Smooth muscle cell (in vitro differentiated cells): ENCODE data around the gene GPSM1. TPM values are rescaled to one million over a fixed set of nuclear protein-coding genes. Genes with fewer than 3 reads are reported as not detected.

Experiments
- DNase-seq: peaks from one replicate; lab custom pipeline; 2025; ENCODE audit not compliant: unreplicated experiment; lab: John Stamatoyannopoulos, UW
- H2AFZ ChIP-seq: fragments of 200-600 bp; sonication (generic); 2 replicates; pipeline ENCODE4 v1.6.0; 2016; ENCODE audit warnings: antibody characterized with exemption, low read depth, mild to moderate bottlenecking
- H3F3A ChIP-seq: fragments of 200-600 bp; sonication (generic); 2 replicates; pipeline ENCODE4 v1.6.0; 2017; ENCODE audit warnings: antibody characterized with exemption, low read depth
- H3K27ac ChIP-seq: fragments of 200-600 bp; sonication (generic); 2 replicates; pipeline ENCODE4 v1.5.1; 2016; ENCODE audit warnings: low read depth, mild to moderate bottlenecking
- H3K27me3 ChIP-seq: fragments of 200-600 bp; sonication (generic); 2 replicates; pipeline ENCODE4 v1.6.1; 2016; ENCODE audit warnings: low read depth, mild to moderate bottlenecking
- H3K36me3 ChIP-seq: fragments of 200-600 bp; sonication (generic); 2 replicates; pipeline ENCODE4 v1.5.1; 2016; ENCODE audit warnings: low read depth
- H3K4me1 ChIP-seq: fragments of 200-600 bp; sonication (generic); 2 replicates; pipeline ENCODE4 v1.5.1; 2016; ENCODE audit warnings: low read depth
- H3K4me2 ChIP-seq: fragments of 200-600 bp; sonication (generic); 2 replicates; pipeline ENCODE4 v1.6.0; 2016; ENCODE audit warnings: mild to moderate bottlenecking
- H3K4me3 ChIP-seq: fragments of 200-600 bp; sonication (generic); 2 replicates; pipeline ENCODE4 v1.5.1; 2016; ENCODE audit warnings: mild to moderate bottlenecking
- H3K79me2 ChIP-seq: fragments of 200-600 bp; sonication (generic); 2 replicates; pipeline ENCODE4 v1.6.0; 2016; ENCODE audit warnings: low read depth, mild to moderate bottlenecking
- H3K9ac ChIP-seq: fragments of 200-600 bp; sonication (generic); 2 replicates; pipeline ENCODE4 v1.6.0; 2016; ENCODE audit warnings: low read depth
- H3K9me3 ChIP-seq: fragments of 200-600 bp; sonication (generic); replicated peaks from 2 replicates; pipeline ENCODE4 v1.5.1; 2016; ENCODE audit warnings: low read depth
- H4K20me1 ChIP-seq: fragments of 200-600 bp; sonication (generic); 2 replicates; pipeline ENCODE4 v1.6.0; 2016; ENCODE audit warnings: low read depth
- CTCF ChIP-seq: fragments of 200-600 bp; sonication (generic); IDR thresholded peaks from 2 replicates; pipeline ENCODE4 v1.5.1; 2017; ENCODE audit warnings: borderline replicate concordance, mild to moderate bottlenecking, antibody characterized with exemption; ENCODE audit not compliant: insufficient read depth, poor library complexity, severe bottlenecking
- WGBS: methylation state at CpG from one replicate; pipeline ENCODE4 v1.1.7; 2016; ENCODE audit warnings: low lambda C conversion rate; 5-methylcytosine and 5-hydroxymethylcytosine counted together
- polyA plus RNA-seq: library from polyadenylated mRNA; unstranded; fragments of >200 nt; fragmentation: Nextera tagmentation; extraction: Ambion mirVana; gene quantifications from 2 replicates; pipeline ENCODE4 v1.2.1, GENCODE V29; 2016
- total RNA-seq: library from RNA; depleted of rRNA; stranded (reverse); fragments of >200 nt; gene quantifications from 2 replicates; pipeline ENCODE4 v1.2.3, GENCODE V29; 2014

Gene GPSM1
- total and polyA plus RNA-seq, 2 experiments from 2014 or later = 21.1 to 45.9 TPM

- H3K79me2 ChIP-seq = no peaks in the 10 kb centered on the region
- H3K9ac ChIP-seq = no peak overlapping the region
- H3K4me3 ChIP-seq = no peak overlapping the region
- H3K27ac ChIP-seq = no peak overlapping the region
- H3K4me2 ChIP-seq = no peak overlapping the region
- no peaks in the 10 kb centered on the region for H3K27me3 ChIP-seq
- 75% methylated on average over 22 of the region's 22 CpGs for WGBS
- no peak for TF ChIP-seq CTCF
- H3K9me3 ChIP-seq = no peaks in the 10 kb centered on the region
- no peaks in the 10 kb centered on the region for H4K20me1 ChIP-seq
- H3F3A ChIP-seq = no peaks in the 10 kb centered on the region
- no peaks in the 10 kb centered on the region for H3K36me3 ChIP-seq
- no peak overlapping the region for H2AFZ ChIP-seq
- DNase-seq = no peak
- peaks cover 3% of the 10 kb centered on the region for H3K4me1 ChIP-seq
Measured at GRCh38 chr9:136284311-136284710, 43.0 kb upstream of the GPSM1 start.

- Histone ChIP-seq H2AFZ (no peak overlapping the region), H3K36me3 (no peaks in the 10 kb centered on the region), H3K4me3 (no peak overlapping the region), H3F3A (no peaks in the 10 kb centered on the region), H3K27me3 (no peaks in the 10 kb centered on the region), H4K20me1 (no peaks in the 10 kb centered on the region), H3K79me2 (no peaks in the 10 kb centered on the region), H3K4me2 (no peak overlapping the region), H3K27ac (no peak overlapping the region), H3K9ac (no peak overlapping the region), H3K4me1 (peaks cover 3% of the 10 kb centered on the region), H3K9me3 (no peaks in the 10 kb centered on the region)
- no peak for TF ChIP-seq CTCF
- DNase-seq = no peak
- WGBS = 88% methylated on average over 18 of the region's 19 CpGs
Measured at GRCh38 chr9:136284951-136285350, 42.4 kb upstream of the GPSM1 start.

GRCh38 chr9:136285501-136286358 lies 41.6 kb upstream of the GPSM1 start:
- Histone ChIP-seq H3K9me3 (no peaks in the 10 kb centered on the region), H3K4me1 (peaks cover 3% of the 10 kb centered on the region), H3F3A (no peaks in the 10 kb centered on the region), H3K36me3 (no peaks in the 10 kb centered on the region), H3K79me2 (no peaks in the 10 kb centered on the region), H3K4me2 (no peak overlapping the region), H2AFZ (no peak overlapping the region), H3K9ac (no peak overlapping the region), H3K27me3 (no peaks in the 10 kb centered on the region), H3K4me3 (no peak overlapping the region), H4K20me1 (no peaks in the 10 kb centered on the region), H3K27ac (no peak overlapping the region)
- WGBS = 89% methylated on average over 24 of the region's 28 CpGs
- no peak for DNase-seq
- no peak for TF ChIP-seq CTCF
